OCI-LY1 (cell line): ENCODE data around the gene NUP133.
"Not testable (repeated sequence)": the region's sequence is repeated elsewhere in the genome, so short reads cannot be mapped to it uniquely, and the experiment has no call there.

ENCODE experiments used
- CTCF ChIP-seq: fragments of 200-600 bp; sonication (generic), shearing (Covaris generic); IDR thresholded peaks from 2 replicates; pipeline ENCODE4 v1.5.1; 2017; ENCODE audit warnings: mild to moderate bottlenecking, antibody characterized with exemption, low read length, moderate library complexity, mixed read lengths
- EZH2 ChIP-seq: fragments of 200-600 bp; sonication (generic), shearing (Covaris generic); IDR thresholded peaks from 2 replicates; pipeline ENCODE4 v1.8.0; 2017; ENCODE audit warnings: borderline replicate concordance, mixed run types, mild to moderate bottlenecking, antibody characterized with exemption, low read length, moderate library complexity, mixed read lengths

GRCh38 chr1:229412810-229413209 is 95.3 kb downstream of the NUP133 start:
- TF ChIP-seq CTCF, EZH2: not testable (repeated sequence)
